AG04450 (cell line): ENCODE results near the gene EBI3. TPM values are rescaled to one million over a fixed set of nuclear protein-coding genes. Genes with fewer than 3 reads are reported as not detected.
"Not testable (repeated sequence)": the region's sequence is repeated elsewhere in the genome, so short reads cannot be mapped to it uniquely, and the experiment has no call there.

Experiments
- CTCF ChIA-PET: fragments of 300-600, 350-600 bp; formaldehyde crosslinking; extraction: SDS; loops from one replicate; lab custom pipeline; 2022; ENCODE audit warnings: antibody characterized with exemption, inconsistent platforms; lab: Charles Lee
- POLR2A ChIA-PET: fragments of 350-600 bp; formaldehyde crosslinking; extraction: SDS; loops from one replicate; lab custom pipeline; 2021; ENCODE audit warnings: antibody characterized with exemption, inconsistent platforms; lab: Yijun Ruan, JAX
- DNase-seq: peaks from one replicate; pipeline ENCODE4 v3.0.0-alpha.2; 2011; ENCODE audit warnings: low read depth, low spot score
- H3K27ac ChIP-seq: one replicate; pipeline ENCODE4 v1.5.1; 2012; ENCODE audit warnings: low read depth, low read length, control low read depth
- H3K27me3 ChIP-seq: one replicate; pipeline ENCODE4 v1.6.0; 2012; ENCODE audit warnings: low read length; ENCODE audit not compliant: control insufficient read depth, insufficient read depth
- H3K4me3 ChIP-seq: 2 replicates; pipeline ENCODE4 v1.5.1; 2011; ENCODE audit warnings: mild to moderate bottlenecking, low read depth, low read length, control low read depth
- H3K9me3 ChIP-seq: 2 replicates; pipeline ENCODE4 v1.5.1; 2012; ENCODE audit warnings: low read length; ENCODE audit not compliant: control insufficient read depth, insufficient read depth
- polyA plus RNA-seq: library from polyadenylated mRNA; depleted of rRNA; stranded (reverse); fragments of >200 nt; gene quantifications from 2 replicates; pipeline ENCODE4 v1.2.3, GENCODE V29; 2011
- TF ChIP-seq, protein P1 (sequence below): IDR thresholded peaks from 2 replicates; pipeline ENCODE4 v1.5.1; 2011; ENCODE audit warnings: low read depth, low read length, control low read depth, inconsistent platforms

EBI3 gene
- polyA plus RNA-seq, 1 experiment = 1.1 TPM

DNA sequence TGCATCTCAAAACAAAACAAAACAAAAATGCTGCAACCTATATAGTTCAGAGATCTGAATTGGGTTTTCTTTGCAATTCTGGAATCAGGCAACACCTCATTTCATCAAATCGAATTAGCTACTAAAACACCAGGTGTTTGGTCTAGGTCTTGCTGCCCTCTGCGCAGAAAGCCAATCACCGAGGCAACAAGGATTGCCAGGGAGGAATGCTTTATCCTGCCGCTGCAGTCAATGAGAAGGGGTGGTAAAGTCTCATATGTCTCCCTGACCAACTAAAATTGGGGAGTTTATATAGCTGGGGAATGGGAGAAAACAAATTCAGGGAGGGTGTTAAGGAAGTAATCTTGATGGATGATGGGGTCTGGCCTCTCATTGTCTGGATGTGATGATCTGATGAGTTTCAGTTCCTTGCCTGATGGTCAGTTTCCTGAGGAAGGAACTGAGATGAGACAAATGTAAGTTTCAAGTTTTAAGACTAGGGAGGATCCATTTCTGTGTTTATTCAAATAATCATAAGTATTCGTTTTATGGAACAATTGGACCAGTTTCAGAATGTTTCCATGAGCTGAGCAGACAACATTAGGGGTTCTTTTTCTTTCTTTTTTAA is 12.6 kb downstream of the EBI3 start:
- CTCF ChIA-PET = interaction anchor here (0.7 kb wide), 2 partner anchors 180 to 1007 kb away, joined by 4 read pairs; no protein-coding TSS in a partner anchor
- Histone ChIP-seq H3K4me3 (no peak overlapping the region), H3K9me3 (peaks cover 7% of the 10 kb centered on the region), H3K27ac (no peak overlapping the region), H3K27me3 (peaks cover 4% of the 10 kb centered on the region)
- POLR2A ChIA-PET = interaction anchor here (0.7 kb wide), 1 partner anchor 121 kb away, joined by 8 read pairs; no protein-coding TSS in a partner anchor
- no peak for DNase-seq
- TF ChIP-seq, protein P1, sequence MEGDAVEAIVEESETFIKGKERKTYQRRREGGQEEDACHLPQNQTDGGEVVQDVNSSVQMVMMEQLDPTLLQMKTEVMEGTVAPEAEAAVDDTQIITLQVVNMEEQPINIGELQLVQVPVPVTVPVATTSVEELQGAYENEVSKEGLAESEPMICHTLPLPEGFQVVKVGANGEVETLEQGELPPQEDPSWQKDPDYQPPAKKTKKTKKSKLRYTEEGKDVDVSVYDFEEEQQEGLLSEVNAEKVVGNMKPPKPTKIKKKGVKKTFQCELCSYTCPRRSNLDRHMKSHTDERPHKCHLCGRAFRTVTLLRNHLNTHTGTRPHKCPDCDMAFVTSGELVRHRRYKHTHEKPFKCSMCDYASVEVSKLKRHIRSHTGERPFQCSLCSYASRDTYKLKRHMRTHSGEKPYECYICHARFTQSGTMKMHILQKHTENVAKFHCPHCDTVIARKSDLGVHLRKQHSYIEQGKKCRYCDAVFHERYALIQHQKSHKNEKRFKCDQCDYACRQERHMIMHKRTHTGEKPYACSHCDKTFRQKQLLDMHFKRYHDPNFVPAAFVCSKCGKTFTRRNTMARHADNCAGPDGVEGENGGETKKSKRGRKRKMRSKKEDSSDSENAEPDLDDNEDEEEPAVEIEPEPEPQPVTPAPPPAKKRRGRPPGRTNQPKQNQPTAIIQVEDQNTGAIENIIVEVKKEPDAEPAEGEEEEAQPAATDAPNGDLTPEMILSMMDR = no peak

DNA sequence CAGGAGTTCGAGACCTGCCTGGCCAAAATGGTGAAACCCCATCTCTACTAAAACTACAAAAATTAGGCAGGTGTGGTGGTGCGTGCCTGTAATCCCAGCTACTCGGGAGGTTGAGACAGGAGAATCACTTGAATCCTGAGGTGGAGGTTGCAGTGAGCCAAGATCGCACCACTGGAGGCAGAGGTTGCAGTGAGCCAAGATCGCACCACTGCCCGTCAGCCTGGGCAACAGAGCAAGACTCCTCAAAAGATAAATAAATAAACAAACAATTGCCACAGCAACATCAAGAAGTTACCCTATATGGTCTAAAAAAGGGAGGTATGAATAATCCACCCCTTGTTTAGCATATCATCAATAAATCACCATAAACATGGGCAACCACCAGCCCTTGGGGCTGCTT is 16.6 kb downstream of the EBI3 start:
- H3K4me3 ChIP-seq, CTCF ChIA-PET, POLR2A ChIA-PET, H3K27ac ChIP-seq, H3K9me3 ChIP-seq, H3K27me3 ChIP-seq, DNase-seq: not testable (repeated sequence)

DNA sequence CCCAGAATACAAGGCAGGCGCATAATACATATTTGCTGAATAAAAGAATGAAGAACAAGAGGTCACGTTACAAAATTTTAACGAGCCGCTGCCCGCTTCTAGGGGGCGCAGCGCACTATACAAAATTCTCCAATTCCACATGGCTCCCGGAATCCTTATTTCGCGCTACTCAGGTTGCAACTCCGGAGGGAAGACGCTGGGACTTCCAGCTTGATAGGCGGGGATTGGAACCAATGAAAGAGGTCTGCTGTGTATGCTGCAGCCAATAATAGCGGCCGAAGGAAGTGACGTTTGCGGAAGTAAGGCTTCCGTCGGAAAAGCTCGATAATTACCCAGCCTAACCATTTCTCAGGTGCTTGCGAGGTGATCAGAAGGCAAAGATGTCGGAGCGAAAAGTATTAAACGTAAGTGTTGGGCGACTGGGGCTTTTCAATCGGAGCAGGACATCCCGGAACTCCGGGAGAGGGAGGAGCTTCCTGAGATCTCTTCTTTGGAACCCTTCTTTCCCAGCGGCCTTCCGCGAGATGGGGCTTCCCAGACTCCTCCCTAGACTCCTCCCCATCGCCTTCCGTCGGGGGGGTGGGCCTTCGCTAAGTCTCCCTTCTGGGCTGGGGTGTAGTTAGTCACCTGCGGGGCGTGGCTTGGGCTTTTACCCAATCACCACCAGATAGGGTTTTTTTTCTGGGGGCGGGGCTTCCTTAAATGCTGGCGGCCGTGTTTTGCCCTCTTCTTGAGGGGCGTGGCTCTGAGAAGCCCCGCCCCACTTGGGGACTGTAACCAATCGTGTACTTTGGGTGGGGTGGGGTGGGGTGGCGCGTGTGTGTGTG is 17.7 kb downstream of the EBI3 start, which contains the start of gene YJU2:
Gene YJU2, plus strand, starts transcription at position 314 of the 827 bp plus-strand sequence. Its CDS starts 67 bp downstream, at position 381.
- POLR2A ChIA-PET = interaction anchor here (0.5 to 1.5 kb wide), 7 partner anchors 10 to 388 kb away, joined by 3 to 6 read pairs (median 4); no protein-coding TSS in a partner anchor
- TF ChIP-seq, protein P1 = peak; percentile 61
- peak within 1 kb of the TSS; percentile 90 for H3K4me3 ChIP-seq
- H3K27me3 ChIP-seq = no peaks in the 10 kb centered on the region
- peak; percentile 99 for DNase-seq
- CTCF ChIA-PET = interaction anchor here (0.9 to 1.2 kb wide), 3 partner anchors 20 to 154 kb away, joined by 3 to 4 read pairs (median 4); partner anchors contain the start of gene SH3GL1
- H3K9me3 ChIP-seq = peaks cover under 1% of the 10 kb centered on the region
- H3K27ac ChIP-seq = peak within 1 kb of the TSS; percentile 98

DNA sequence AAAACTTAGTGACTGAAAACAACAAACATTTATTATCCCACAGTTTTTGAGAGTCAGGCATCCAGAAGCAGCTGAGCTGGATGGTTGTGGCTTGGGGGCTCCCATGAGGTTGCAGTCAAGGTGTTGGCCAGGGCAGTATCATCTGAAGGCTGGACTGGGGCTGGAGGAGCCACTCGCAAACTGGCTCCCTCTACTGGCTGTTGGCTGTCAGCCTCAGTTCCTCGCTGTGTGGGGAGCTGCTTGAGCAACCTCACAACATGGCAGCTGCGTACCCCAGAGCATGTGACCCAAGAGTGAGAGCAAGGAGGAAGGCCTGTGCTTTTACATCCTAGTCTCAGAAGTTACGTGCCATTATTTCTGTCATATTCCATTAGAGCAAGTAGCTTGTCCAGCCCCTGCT is 27.2 kb downstream of the EBI3 start:
- TF ChIP-seq, protein P1 = no peak; the same call in 1 of the 2 replicates
- H3K4me3 ChIP-seq = no peak overlapping the region
- POLR2A ChIA-PET = no interaction called here
- H3K27me3 ChIP-seq = no peaks in the 10 kb centered on the region
- CTCF ChIA-PET = no interaction called here
- no peak overlapping the region for H3K27ac ChIP-seq
- no peak for DNase-seq
- H3K9me3 ChIP-seq = peaks cover 16% of the 10 kb centered on the region

DNA sequence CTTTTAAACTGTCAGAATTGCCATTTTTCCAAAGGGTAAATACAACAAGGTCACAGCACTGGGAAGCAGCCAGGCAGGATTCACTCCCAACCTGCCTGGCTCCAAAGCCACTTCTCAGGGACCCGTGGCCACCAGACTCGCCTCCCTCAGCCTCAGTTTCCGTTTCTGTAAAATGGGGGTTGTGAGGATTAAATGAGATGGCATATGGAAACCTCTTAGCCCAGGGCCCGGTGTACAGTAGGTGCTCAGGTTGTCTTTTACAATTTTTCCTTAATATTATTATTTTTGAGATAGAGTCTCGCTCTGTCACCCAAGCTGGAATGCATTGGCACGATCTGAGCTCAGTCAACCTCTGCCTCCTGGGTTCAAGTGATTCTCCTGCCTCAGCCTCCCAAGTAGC is 27.7 kb downstream of the EBI3 start:
- H3K27ac ChIP-seq = no peak overlapping the region
- peaks cover 16% of the 10 kb centered on the region for H3K9me3 ChIP-seq
- TF ChIP-seq, protein P1 = no peak
- DNase-seq = no peak
- ChIA-PET CTCF (no interaction called here), POLR2A (no interaction called here)
- no peaks in the 10 kb centered on the region for H3K27me3 ChIP-seq
- H3K4me3 ChIP-seq = no peak overlapping the region
